K562 (cell line): ENCODE measurements around the gene NME7. TPM values are rescaled to one million over a fixed set of nuclear protein-coding genes. Genes with fewer than 3 reads are reported as not detected.
"Not testable (repeated sequence)": the region's sequence is repeated elsewhere in the genome, so short reads cannot be mapped to it uniquely, and the experiment has no call there.

Experiments
- ATAC-seq: fragments of 200-7000 bp; cut with Tn5 transposase; 3 replicates; pipeline ENCODE4 v1.9.1; 2020; ENCODE audit warnings: moderate library complexity
- BruUV-seq: library from RNA; stranded (reverse); fragments of 400-500 nt; replicated peaks from 2 replicates; lab custom pipeline; 2021; lab: Mats Ljungman, UMichigan
- CTCF ChIA-PET: fragments of 300-600 bp; formaldehyde crosslinking; extraction: SDS; loops from one replicate; lab custom pipeline; 2021; ENCODE audit warnings: low intra/inter-chr PET ratio; lab: Yijun Ruan, JAX
- POLR2A ChIA-PET: fragments of 300-600, 350-650 bp; sonication (Branson Sonifier 250); formaldehyde crosslinking; extraction: SDS; loops from one replicate; lab custom pipeline; 2021; ENCODE audit warnings: antibody characterized with exemption, inconsistent platforms; lab: Yijun Ruan, JAX
- DNase-seq, 4 experiments: peaks; one replicate each; pipeline versions ENCODE4 v3.0.0 to v3.0.0-alpha.2; 2011 to 2018; ENCODE audit warnings: low spot score in 3 of 4, mixed read lengths in 3 of 4; ENCODE audit errors: extremely low read depth in 1 of 4
- FAIRE-seq: peaks from 2 replicates; lab custom pipeline; 2011; peaks lifted over from hg19 to GRCh38; lab: Jason Lieb, UNC
- H2AFZ ChIP-seq: 2 replicates; pipeline ENCODE4 v1.6.0; 2011; ENCODE audit warnings: low read depth, low read length, control low read depth, inconsistent platforms
- H3K27ac ChIP-seq: fragments of 200-600 bp; 3 replicates; pipeline ENCODE4 v1.8.0; 2011; ENCODE audit warnings: low read depth, mild to moderate bottlenecking, control low read depth, inconsistent platforms, low read length, moderate library complexity, mixed read lengths; ENCODE audit errors: extremely low read depth
- H3K27me3 ChIP-seq, 2 experiments: fragments of 300-600 bp in 1 of 2; 2 replicates in 1 of 2; 3 replicates in 1 of 2; pipeline versions ENCODE4 v1.6.0 to v1.8.0; 2011; ENCODE audit warnings: inconsistent platforms in 2 of 2, low read length in 2 of 2, mild to moderate bottlenecking in 1 of 2, mixed read lengths in 1 of 2, moderate library complexity in 1 of 2; ENCODE audit not compliant: control insufficient read depth in 2 of 2, insufficient read depth in 2 of 2
- H3K36me3 ChIP-seq: fragments of 300-600 bp; 3 replicates; pipeline ENCODE4 v1.8.0; 2011; ENCODE audit warnings: mild to moderate bottlenecking, low read length, inconsistent platforms; ENCODE audit not compliant: control insufficient read depth, insufficient read depth
- H3K4me1 ChIP-seq, 2 experiments: fragments of 200-600 bp in 1 of 2; replicated peaks in 1 of 2; 2 replicates in 1 of 2; 3 replicates in 1 of 2; pipeline versions ENCODE4 v1.5.1 to v1.8.0; 2011; ENCODE audit warnings: inconsistent platforms in 2 of 2, low read length in 2 of 2, mild to moderate bottlenecking in 1 of 2, mixed read lengths in 1 of 2, moderate library complexity in 1 of 2; ENCODE audit not compliant: control insufficient read depth in 2 of 2, insufficient read depth in 2 of 2
- H3K4me2 ChIP-seq: 2 replicates; pipeline ENCODE4 v1.6.1; 2011; ENCODE audit warnings: low read length, control low read depth, inconsistent platforms, mixed read lengths; ENCODE audit not compliant: insufficient read depth
- H3K4me3 ChIP-seq: fragments of 200-600 bp; sonication (generic), shearing (Covaris generic); 2 replicates; pipeline ENCODE4 v1.5.1; 2016; ENCODE audit warnings: control low read depth, inconsistent platforms
- H3K79me2 ChIP-seq: fragments of 200-600 bp; 3 replicates; pipeline ENCODE4 v1.8.0; 2011; ENCODE audit warnings: low read length, inconsistent platforms; ENCODE audit not compliant: control insufficient read depth, insufficient read depth
- H3K9ac ChIP-seq, 2 experiments: 2 replicates each; pipeline versions ENCODE4 v1.6.0 to v1.6.1; 2011; ENCODE audit warnings: low read depth in 2 of 2, low read length in 2 of 2, control low read depth in 1 of 2, inconsistent platforms in 1 of 2, mild to moderate bottlenecking in 1 of 2, mixed read lengths in 1 of 2; ENCODE audit not compliant: insufficient read depth in 1 of 2
- H3K9me1 ChIP-seq: one replicate; pipeline ENCODE4 v1.6.0; 2011; ENCODE audit warnings: inconsistent platforms, mild to moderate bottlenecking, low read length, moderate library complexity; ENCODE audit not compliant: control insufficient read depth, insufficient read depth
- H3K9me3 ChIP-seq: replicated peaks from 2 replicates; pipeline ENCODE4 v1.5.1; 2011; ENCODE audit warnings: low read depth, low read length, inconsistent platforms; ENCODE audit not compliant: control insufficient read depth, insufficient read depth
- H4K20me1 ChIP-seq: replicated peaks from 2 replicates; pipeline ENCODE4 v1.6.1; 2011; ENCODE audit warnings: low read length, inconsistent platforms, mixed read lengths; ENCODE audit not compliant: control insufficient read depth, insufficient read depth
- PKNOX1 ChIP-seq: fragments of 450-650 bp; IDR thresholded peaks from 2 replicates; pipeline ENCODE4 v1.6.1; 2016
- SMARCE1 ChIP-seq: fragments of 450-650 bp; IDR thresholded peaks from 2 replicates; pipeline ENCODE4 v1.7.1; 2016; ENCODE audit warnings: mild to moderate bottlenecking
- TEAD4 ChIP-seq, 2 experiments: sonication (generic) in 1 of 2; formaldehyde crosslinking in 1 of 2; IDR thresholded peaks; 2 replicates each; pipeline versions ENCODE4 v1.6.1 to v1.8.0; 2012 to 2022; ENCODE audit warnings: borderline replicate concordance in 1 of 2, inconsistent platforms in 1 of 2, low read length in 1 of 2, mild to moderate bottlenecking in 1 of 2, missing genetic modification reagents in 1 of 2
- WGBS: fragments of 100-300 bp; shearing (Covaris generic); methylation state at CpG from one replicate; pipeline ENCODE4 v1.1.6; 2016; ENCODE audit warnings: low coverage, mixed read lengths; ENCODE audit not compliant: insufficient coverage; ENCODE audit errors: missing lambda C conversion rate; 5-methylcytosine and 5-hydroxymethylcytosine counted together
- in situ Hi-C: fragments of 300-500 bp; cut with MboI; formaldehyde crosslinking; loops from 4 replicates; pipeline ENCODE4 v1.15.0; 2018; ENCODE audit warnings: inconsistent platforms, mixed read lengths
- intact Hi-C: fragments of 100-400 bp; cut with micrococcal nuclease; formaldehyde crosslinking; loops from 2 replicates; pipeline ENCODE4 v1.14.2; 2022
- polyA plus RNA-seq, 8 experiments: library from polyadenylated mRNA; depleted of rRNA in 4 of 8; stranded (reverse) in 5 of 8; unstranded in 3 of 8; fragments of >200 nt; fragmentation: Nextera tagmentation in 2 of 8; fragmentation: Illumina TruSeq in 1 of 8; extraction: Ambion mirVana in 2 of 8; extraction: Trizol in 1 of 8; gene quantifications; 2 replicates each; pipeline versions ENCODE4 v1.2.1 to v1.2.3, GENCODE V29; 2011 to 2014; ENCODE audit warnings: inconsistent platforms in 1 of 8, missing spikeins in 1 of 8
- total RNA-seq, 7 experiments: library from RNA; depleted of rRNA in 6 of 7; stranded (reverse); fragments of >200 nt in 6 of 7; fragmentation: Illumina TruSeq in 2 of 7; extraction: Trizol in 2 of 7; gene quantifications; 2 replicates each; pipeline versions ENCODE4 v1.2.1 to v1.2.3, GENCODE V29; 2011 to 2021; ENCODE audit warnings: low replicate concordance in 1 of 7

Gene NME7
- total and polyA plus RNA-seq, 9 of the 15 experiments (the other 6 are each of a cell fraction or from before 2014, with no cell fraction given): 7.9 to 43.2 (median 23.9) TPM

- TF ChIP-seq TEAD4 (IDR thresholded peaks at IDR 0.05; ENCODE audit: low read length) (peak; percentile 66; the same call in 1 of the 2 replicates), TEAD4 (CRISPR knock-in tag; IDR thresholded peaks at IDR 0.05; ENCODE audit: borderline replicate concordance) (no peak), SMARCE1 (no peak), PKNOX1 (no peak)
Observed at GRCh38 chr1:169338617-169339016, 29.0 kb downstream of the NME7 start (continued).

GRCh38 chr1:169336947-169337715 lies 30.5 kb downstream of the NME7 start:
- H3K27ac ChIP-seq, intact Hi-C loops, H3K36me3 ChIP-seq, in situ Hi-C loops, H3K27me3 ChIP-seq, H2AFZ ChIP-seq, H3K4me3 ChIP-seq, H3K9me3 ChIP-seq, BruUV-seq, H3K4me1 ChIP-seq, H4K20me1 ChIP-seq, ATAC-seq, H3K79me2 ChIP-seq, H3K9me1 ChIP-seq, H3K4me2 ChIP-seq, DNase-seq, CTCF ChIA-PET, H3K9ac ChIP-seq, FAIRE-seq: not testable (repeated sequence)
- POLR2A ChIA-PET: interaction anchor here (0.5 to 2.6 kb wide), 4 partner anchors 11 to 133 kb away, joined by 3 to 8 read pairs (median 4); no protein-coding TSS in a partner anchor
- 89% methylated on average over 26 of the region's 35 CpGs for WGBS
